Glomerular endothelial cell (primary cell): ENCODE data around the gene RBSN. TPM values are rescaled to one million over a fixed set of nuclear protein-coding genes. Genes with fewer than 3 reads are reported as not detected.

Source experiments
- DNase-seq: peaks from one replicate; pipeline ENCODE4 v3.0.0-alpha.2; 2011; ENCODE audit warnings: low read depth, low spot score; ENCODE audit errors: extremely low read depth
- total RNA-seq: library from RNA; depleted of rRNA; stranded (reverse); fragments of >200 nt; gene quantifications from 2 replicates; pipeline ENCODE4 v1.2.3, GENCODE V29; 2015

Gene RBSN
- total RNA-seq, 1 donor from 2014 or later: 19.7 TPM

DNA sequence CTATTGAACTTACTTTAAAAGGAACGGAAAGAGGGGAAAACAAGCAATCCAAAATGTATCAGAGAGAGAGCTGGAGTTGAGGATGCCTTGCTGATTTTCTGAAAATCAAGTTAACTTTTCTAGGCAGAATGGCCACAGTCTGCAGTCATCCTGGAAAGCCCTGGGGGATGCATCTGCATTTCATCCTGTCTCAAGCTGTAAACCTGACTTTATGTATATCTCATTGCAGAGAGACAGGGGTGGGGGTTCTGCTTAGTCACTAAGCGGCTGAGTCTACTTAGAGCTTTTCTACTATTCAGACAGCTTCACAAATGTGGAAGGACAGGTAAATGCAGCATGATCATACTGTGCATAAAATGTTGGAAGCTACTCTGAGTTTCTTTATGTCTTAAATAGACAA, 75.2 kb downstream of the RBSN start:
- no peak for DNase-seq

GRCh38 chr3:15023249-15023648, 75.7 kb downstream of the RBSN start:
- DNase-seq: no peak

Other genes starting within 250 kb of the RBSN start
- 25.9 and 40.0 TPM in 2 replicates for gene NR2C2, start 151.6 kb downstream of the RBSN start, total RNA-seq
- 18.1 and 55.6 TPM in 2 replicates for gene MRPS25, start 33.8 kb downstream of the RBSN start, total RNA-seq
- gene CAPN7, start 107.1 kb upstream of the RBSN start, total RNA-seq: 22.8 and 28.4 TPM in 2 replicates
- 204 and 219 TPM in 2 replicates for gene SH3BP5, start 233.4 kb upstream of the RBSN start, total RNA-seq